Astrocyte of the spinal cord (primary cell): ENCODE data around the gene TACC2.

Experiments
- DNase-seq: peaks from one replicate; pipeline ENCODE4 v3.0.0; 2011; ENCODE audit warnings: low read depth, low spot score
- H3K4me3 ChIP-seq: 2 replicates; pipeline ENCODE4 v1.5.1; 2011; ENCODE audit warnings: low read depth, mild to moderate bottlenecking, low read length, moderate library complexity
- in situ Hi-C: cut with HindIII; loops from 2 replicates; pipeline ENCODE4 v1.10.0; 2017; ENCODE audit warnings: low sequenced_read_pairs
- TF ChIP-seq, protein P1 (sequence below): IDR thresholded peaks from 2 replicates; pipeline ENCODE4 v1.5.1; 2012; ENCODE audit warnings: low read depth, mild to moderate bottlenecking, low read length, inconsistent platforms

Gene TACC2

DNA sequence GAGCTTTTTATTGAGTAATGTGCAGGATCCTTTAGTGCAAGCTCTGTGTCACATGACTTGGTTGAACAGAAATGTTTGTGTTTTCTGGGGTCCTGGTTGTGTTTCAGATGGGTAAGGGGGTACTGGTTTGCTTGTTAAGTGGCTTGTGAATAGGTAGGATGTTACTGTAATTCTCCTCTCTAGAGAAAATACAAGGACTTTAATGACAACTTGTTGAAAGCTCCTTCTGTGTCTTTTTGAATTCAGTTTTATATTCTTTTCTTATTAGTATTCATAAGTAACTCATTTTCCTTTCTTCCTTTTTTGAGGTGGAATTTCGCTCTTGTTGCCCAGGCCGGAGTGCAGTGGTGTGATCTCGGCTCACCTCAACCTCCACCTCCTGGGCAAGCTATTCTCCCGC lies 196.7 kb downstream of the TACC2 start:
- TF ChIP-seq, protein P1, sequence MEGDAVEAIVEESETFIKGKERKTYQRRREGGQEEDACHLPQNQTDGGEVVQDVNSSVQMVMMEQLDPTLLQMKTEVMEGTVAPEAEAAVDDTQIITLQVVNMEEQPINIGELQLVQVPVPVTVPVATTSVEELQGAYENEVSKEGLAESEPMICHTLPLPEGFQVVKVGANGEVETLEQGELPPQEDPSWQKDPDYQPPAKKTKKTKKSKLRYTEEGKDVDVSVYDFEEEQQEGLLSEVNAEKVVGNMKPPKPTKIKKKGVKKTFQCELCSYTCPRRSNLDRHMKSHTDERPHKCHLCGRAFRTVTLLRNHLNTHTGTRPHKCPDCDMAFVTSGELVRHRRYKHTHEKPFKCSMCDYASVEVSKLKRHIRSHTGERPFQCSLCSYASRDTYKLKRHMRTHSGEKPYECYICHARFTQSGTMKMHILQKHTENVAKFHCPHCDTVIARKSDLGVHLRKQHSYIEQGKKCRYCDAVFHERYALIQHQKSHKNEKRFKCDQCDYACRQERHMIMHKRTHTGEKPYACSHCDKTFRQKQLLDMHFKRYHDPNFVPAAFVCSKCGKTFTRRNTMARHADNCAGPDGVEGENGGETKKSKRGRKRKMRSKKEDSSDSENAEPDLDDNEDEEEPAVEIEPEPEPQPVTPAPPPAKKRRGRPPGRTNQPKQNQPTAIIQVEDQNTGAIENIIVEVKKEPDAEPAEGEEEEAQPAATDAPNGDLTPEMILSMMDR, result no peak
- no peak overlapping the region for H3K4me3 ChIP-seq
- no peak for DNase-seq
- in situ Hi-C loops, result no loop called here

DNA sequence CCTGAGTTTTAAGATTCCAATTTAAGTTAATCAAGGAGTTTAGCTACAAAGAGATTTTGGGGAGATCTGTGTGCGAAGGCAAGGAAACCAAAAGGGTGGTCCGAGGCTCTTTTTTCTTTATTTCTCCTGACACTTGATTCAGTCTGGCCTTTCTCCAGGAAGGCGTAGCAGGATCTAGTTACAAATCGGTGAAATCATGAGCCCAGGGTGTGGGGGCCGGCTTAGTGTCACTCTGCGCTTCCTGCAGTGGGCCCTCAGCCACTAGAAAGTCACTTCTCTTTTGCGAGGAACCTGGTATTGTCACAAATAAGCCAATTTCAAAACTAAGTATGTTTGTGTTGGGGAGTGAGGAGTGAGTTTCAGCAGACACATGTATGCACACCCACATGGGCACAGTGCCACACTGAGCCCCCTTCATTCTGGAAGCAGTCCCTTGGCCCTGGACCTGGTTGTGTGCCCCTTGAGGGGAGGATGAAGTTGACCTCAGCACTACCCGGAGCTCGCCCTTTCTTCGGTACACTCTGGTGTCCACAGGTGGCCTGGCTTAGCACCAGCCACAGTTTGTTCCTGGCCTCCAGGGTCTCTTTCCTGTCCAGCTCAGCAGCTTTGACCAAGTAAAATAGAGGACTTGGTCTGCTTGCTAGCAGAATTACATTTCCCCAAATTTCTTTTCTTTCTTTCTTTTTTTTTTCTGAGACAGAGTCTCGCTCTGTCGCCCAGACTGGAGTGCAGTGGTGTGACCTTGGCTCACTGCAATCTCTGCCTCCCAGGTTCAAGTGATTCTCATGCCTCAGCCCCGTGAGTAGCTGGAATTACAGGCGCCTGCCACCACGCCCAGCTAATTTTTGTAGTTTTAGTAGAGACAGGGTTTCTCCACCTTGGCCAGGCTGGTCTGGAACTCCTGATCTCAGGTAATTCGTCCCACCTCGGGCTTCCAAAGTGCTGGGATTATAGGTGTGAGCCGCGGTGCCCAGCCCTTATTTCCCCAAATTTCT lies 198.2 kb downstream of the TACC2 start:
- in situ Hi-C loops, result no loop called here
- DNase-seq, result no peak
- TF ChIP-seq, protein P1, result no peak

DNA sequence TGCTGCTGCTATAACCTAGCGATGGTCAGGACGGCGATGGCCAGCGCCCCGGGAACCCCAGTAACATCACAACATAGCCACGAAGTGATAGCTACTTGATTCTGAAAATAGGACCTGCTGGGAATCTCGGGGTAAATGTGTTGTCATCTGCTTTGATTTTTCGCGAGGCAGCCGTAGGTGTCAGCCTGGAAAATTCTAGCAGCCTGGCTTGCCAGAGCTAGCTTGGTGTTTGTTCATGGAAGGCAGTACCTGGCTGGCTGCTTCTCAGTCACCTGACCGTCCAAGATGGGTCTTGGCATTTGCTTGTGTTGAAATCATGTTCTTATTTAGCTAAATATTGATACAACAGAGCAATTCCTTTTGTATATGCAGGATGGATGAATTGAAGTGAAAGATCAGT lies 199.7 kb downstream of the TACC2 start:
- TF ChIP-seq, protein P1, result no peak
- no peak overlapping the region for H3K4me3 ChIP-seq
- in situ Hi-C loops, result no loop called here
- DNase-seq, result no peak

More for the DNA sequence above, 198.2 kb downstream of the TACC2 start:
- H3K4me3 ChIP-seq, result no peak overlapping the region

DNA sequence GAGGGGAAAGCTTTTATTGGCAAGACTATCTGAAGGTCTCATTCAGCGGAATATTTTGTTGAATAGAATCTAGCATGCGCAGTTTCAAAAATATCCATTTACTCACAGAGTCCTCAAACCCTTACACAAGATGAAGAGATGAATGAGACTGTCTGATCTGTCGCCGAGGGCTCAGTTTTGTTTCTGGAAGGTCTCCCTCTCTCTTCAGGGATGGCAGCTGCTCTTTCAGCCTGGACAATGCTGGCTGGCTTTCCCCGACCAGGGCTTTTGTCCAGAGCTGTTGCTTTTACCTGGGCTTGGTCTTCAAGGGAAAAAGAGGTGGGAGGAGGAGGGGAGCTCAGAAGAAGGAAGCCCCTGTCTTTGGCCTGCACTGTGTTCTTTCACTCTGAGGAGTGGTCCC lies 200.2 kb downstream of the TACC2 start:
- no peak overlapping the region for H3K4me3 ChIP-seq
- TF ChIP-seq, protein P1, result no peak
- in situ Hi-C loops, result no loop called here
- DNase-seq, result no peak

DNA sequence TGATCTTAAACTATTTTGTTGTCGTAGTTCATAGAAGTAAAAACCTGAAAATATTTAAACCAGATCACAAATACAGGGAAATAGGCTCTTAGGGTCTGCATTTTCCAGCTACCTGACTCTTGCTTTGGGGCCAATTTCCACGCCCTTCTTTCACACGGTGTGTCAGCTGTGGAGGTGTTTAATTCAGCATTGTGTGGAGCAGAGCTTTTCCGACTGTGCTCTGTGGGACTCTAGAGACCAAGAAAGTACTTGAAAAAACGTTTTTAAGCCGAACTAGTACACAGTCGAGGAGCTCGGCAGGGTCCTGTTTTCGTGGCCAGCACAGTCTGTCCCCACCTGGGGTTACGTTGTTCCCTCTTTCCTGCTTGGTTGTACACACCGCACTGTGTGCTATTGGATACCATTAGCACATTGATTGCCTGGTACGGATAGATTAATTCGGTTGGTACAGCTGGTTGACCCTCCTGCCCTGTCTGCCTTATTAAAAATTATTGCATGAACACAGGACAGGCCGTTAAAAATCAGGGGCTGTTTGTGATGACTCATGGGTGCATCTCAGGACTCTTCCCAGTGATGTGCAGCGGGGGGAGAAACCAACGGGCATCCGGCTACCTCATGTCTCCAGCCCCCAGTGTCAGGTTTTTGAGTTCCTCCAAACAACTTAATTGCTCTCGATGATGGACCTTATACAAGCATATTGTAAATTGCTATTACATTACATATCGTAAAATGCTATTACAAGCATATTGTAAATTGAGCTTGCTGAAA lies 201.4 kb downstream of the TACC2 start:
- TF ChIP-seq, protein P1, result no peak
- in situ Hi-C loops, result no loop called here

DNA sequence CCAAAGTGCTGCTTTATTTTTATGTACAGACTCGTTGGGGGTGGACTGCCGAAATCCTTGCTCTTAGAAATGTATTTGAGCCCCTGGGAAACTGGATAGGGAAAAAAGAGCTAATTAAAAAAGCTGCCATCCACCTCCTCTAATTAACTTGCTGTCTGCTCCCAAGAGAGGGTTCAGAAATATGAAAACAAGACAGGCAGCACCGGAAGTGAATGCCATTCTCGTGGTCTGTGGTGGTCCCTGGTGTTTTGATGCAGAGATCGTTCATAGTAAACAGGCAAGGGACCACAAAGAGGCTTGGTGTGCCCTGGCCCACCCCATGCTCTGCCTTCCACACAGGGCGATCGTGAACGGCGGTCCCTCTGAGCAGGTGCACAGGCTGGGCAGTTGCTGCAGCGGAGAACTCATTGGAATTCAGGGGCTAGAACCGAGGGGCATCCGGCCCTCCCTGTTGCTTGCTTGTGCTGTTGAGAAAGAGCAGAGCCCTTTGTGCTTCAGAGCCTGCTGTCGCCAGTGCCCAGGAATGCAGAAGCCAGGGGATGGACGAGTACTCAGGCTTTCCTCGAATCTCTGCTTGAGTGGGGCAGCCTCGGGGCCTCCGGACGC lies 203.1 kb downstream of the TACC2 start:
- TF ChIP-seq, protein P1, result no peak
- in situ Hi-C loops, result no loop called here
- no peak for DNase-seq
- no peak overlapping the region for H3K4me3 ChIP-seq

More for the DNA sequence above, 201.4 kb downstream of the TACC2 start:
- no peak for DNase-seq
- no peak overlapping the region for H3K4me3 ChIP-seq
